MM.1S (cell line): ENCODE data around the gene FANCC.

Source experiments
- CTCF ChIP-seq: fragments of 300-600 bp; sonication (generic); IDR thresholded peaks from 2 replicates; pipeline ENCODE4 v1.5.1; 2016; ENCODE audit warnings: antibody characterized with exemption, low read length, mixed read lengths
- EZH2 ChIP-seq: fragments of 300-600 bp; sonication (generic); optimal IDR thresholded peaks from 2 replicates; pipeline ENCODE3; 2017; ENCODE audit warnings: low read depth, mild to moderate bottlenecking, antibody characterized with exemption, low read length, mixed read lengths
- EZH2phosphoT487 ChIP-seq: fragments of 300-600 bp; sonication (generic); IDR thresholded peaks from 2 replicates; pipeline ENCODE4 v1.6.1; 2018; ENCODE audit warnings: antibody characterized with exemption, low read length

- TF ChIP-seq CTCF: no peak
- no peak for TF ChIP-seq EZH2
- TF ChIP-seq EZH2phosphoT487: no peak
These were observed 187.8 kb downstream of the FANCC start for GRCh38 chr9:95129476-95130291.
